A549 treated with DMSO at 1 μM for 4 hours (cell line): ENCODE results near the gene LY6G6C. TPM values are rescaled to one million over a fixed set of nuclear protein-coding genes. Genes with fewer than 3 reads are reported as not detected.

Experiments
- total RNA-seq: library from RNA; stranded (reverse); fragments of 200-300 nt; extraction: Qiagen RNA extraction; gene quantifications from 5 replicates; pipeline ENCODE4 v1.2.3, GENCODE V29; 2022; ENCODE audit warnings: low read depth

LY6G6C gene, protein sequence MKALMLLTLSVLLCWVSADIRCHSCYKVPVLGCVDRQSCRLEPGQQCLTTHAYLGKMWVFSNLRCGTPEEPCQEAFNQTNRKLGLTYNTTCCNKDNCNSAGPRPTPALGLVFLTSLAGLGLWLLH
- 0.12 to 0.20 TPM in 2 of 5 replicates, not detected in the others for total RNA-seq

GRCh38 chr6:31721351-31722020 lies at the start of gene LY6G6C:
Gene LY6G6C, minus strand, starts transcription at chr6:31721746. Its CDS starts 67 bp downstream, at chr6:31721679.

DNA sequence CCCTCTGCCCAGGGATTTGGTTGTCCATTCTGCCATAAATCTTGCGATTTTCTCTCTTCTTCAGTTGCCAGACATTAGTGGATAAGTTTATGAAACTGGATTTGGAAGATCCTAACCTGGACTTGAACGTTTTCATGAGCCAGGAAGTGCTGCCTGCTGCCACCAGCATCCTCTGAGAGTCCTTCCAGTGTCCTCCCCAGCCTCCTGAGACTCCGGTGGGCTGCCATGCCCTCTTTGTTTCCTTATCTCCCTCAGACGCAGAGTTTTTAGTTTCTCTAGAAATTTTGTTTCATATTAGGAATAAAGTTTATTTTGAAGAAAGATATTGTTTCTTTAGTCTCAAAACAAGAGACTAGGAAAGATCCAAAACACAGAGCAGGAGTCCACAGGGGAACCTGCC lies 40.8 kb upstream of the LY6G6C start, which contains the start of gene SAPCD1:
SAPCD1 (plus strand) TSS at position 301 of the 400 bp plus-strand sequence. CDS start 399 bp downstream, outside the sequence.

GRCh38 chr6:31739639-31740396 lies 18.3 kb upstream of the LY6G6C start, which contains the start of gene MSH5:
Gene MSH5, plus strand, starts transcription at chr6:31740005. Its CDS starts 462 bp downstream, at chr6:31740467.

GRCh38 chr6:31736021-31736767 lies 14.6 kb upstream of the LY6G6C start, which contains the start of gene CLIC1:
Gene CLIC1, minus strand, starts transcription at chr6:31736530. Its CDS starts 230 bp downstream, at chr6:31736300.

DNA sequence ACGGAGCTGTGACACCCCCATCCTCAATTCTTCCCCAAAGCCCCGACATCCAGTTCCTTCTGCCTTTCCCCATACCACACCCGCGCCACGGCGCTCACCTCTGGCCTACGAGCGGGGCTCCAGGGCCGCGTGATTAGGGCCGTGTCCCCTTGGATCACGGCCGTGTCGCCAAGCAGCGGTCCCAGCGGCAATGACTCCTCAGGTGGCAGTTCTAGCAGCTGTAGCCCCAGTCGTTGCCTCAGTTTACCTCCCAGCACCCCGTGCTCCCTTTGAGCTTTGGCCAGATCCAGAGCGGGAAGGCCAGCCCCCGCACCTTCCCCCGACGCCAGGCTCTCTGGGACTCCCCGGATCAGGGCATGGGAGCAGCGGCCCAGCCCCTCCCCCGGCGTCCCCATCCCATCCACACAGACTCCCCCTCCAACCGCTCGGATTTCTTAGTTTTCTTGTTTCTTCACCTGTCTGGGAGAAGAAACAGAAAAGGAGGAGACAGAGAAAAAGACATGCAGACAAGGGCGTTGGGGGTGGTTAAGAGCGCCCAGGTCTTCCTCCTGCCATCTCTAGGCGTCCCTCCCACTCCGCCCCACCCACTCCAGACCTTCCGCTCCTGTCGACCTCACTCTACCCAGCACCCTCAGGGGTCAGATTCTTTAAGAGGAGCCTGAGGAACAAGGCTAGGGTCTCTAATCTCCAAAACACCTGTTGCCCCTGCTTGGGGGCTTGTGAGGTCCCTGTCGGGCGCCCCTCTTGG lies 7.4 kb upstream of the LY6G6C start, which contains the start of gene DDAH2:
DDAH2 (minus strand) TSS at position 533 of the 748 bp plus-strand sequence; CDS start at position 395, 138 bp downstream.

GRCh38 chr6:31723245-31723979 lies 1.9 kb upstream of the LY6G6C start, which contains the start of gene MPIG6B:
Gene MPIG6B, plus strand, starts transcription at chr6:31723373. Its CDS starts 11 bp downstream, at chr6:31723384.

GRCh38 chr6:31715022-31715958 lies 6.3 kb downstream of the LY6G6C start, which contains the start of gene LY6G6D:
Gene LY6G6D, plus strand, starts transcription at chr6:31715348. Its CDS starts 8 bp downstream, at chr6:31715356.

GRCh38 chr6:31706599-31706998 lies 14.9 kb downstream of the LY6G6C start, which contains the start of gene LY6G6F:
Gene LY6G6F, plus strand, starts transcription at chr6:31706866. Its CDS starts 41 bp downstream, at chr6:31706907.

DNA sequence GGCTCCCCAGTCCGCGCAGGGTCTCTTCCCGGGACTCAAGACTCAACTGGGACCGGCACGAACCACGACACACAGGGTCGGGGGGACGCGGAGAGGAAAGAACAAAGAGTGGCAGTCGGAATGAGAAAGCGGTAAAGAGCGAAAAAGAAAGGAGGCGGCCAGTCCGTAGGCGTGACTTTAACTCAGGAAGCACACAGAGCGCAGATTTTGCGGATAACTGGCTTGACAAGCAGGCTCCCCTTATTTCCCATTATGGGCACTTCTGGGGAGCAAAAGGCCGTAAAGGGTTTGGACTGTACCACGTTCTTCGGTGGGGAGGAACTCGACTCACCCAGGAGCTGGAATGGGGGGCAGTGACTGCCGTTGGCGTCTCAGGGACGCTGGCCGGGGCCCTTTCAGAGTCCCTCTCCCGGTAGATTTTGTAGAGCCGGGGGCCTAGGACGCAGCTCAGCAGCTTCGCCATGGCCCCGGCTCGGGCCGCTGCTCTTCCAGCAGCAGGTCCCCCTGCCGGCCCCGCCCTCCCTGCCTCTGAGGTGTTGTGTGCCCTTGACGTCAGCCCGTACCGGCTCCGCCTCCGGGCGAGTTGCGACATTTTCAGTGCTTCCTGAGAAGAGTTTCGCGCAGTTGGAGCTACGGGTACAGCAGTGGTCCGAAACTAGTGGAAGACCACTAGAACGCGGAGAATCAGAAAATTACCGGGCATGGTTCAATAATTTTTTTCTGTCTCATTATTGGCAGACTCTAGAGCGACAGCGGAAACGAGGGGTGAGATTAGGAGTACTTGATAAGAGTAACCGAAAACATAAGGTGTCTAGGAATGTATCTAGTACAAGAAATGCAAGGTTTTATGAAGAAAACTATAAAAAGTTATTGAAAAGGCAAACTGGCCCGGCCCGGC lies 18.5 kb downstream of the LY6G6C start, which contains the start of gene ABHD16A:
ABHD16A (minus strand) TSS at position 506 of the 898 bp plus-strand sequence; CDS start at position 463, 43 bp downstream.

GRCh38 chr6:31680226-31681134 lies 41.1 kb downstream of the LY6G6C start, which contains the start of gene LY6G5C:
Gene LY6G5C, minus strand, starts transcription at chr6:31681067. Its CDS starts 694 bp downstream, at chr6:31680373.

GRCh38 chr6:31669676-31670075 lies 51.9 kb downstream of the LY6G6C start, which contains the start of gene LY6G5B:
Gene LY6G5B, plus strand, starts transcription at chr6:31669976. Its CDS starts 975 bp downstream, at chr6:31670951.

Other genes with a start within 250 kb of the LY6G6C start
- 7.6 to 9.0 TPM (median 8.6 TPM) in 5 replicates for gene MICB, start 223.6 kb downstream of the LY6G6C start, total RNA-seq
- not detected in 5 replicates for gene MCCD1, start 192.8 kb downstream of the LY6G6C start, total RNA-seq
- gene DDX39B, start 179.7 kb downstream of the LY6G6C start, total RNA-seq, result 352 to 407 TPM (median 386 TPM) in 5 replicates
- gene ATP6V1G2, start 175.1 kb downstream of the LY6G6C start, total RNA-seq, result 0.40 to 0.77 TPM (median 0.64 TPM) in 5 replicates
- gene NFKBIL1, start 174.1 kb downstream of the LY6G6C start, total RNA-seq, result 9.6 to 12.9 TPM (median 11.4 TPM) in 5 replicates
- gene LTA, start 149.5 kb downstream of the LY6G6C start, total RNA-seq, result 0.11 to 0.12 TPM in 2 of 5 replicates, not detected in the others
- 0.10 to 0.22 TPM (median 0.11 TPM) in 3 of 5 replicates, not detected in the others for gene TNF, start 146.2 kb downstream of the LY6G6C start, total RNA-seq
- 0.29 to 0.50 TPM (median 0.49 TPM) in 5 replicates for gene LTB, start 139.3 kb downstream of the LY6G6C start, total RNA-seq
- 0.20 to 0.26 TPM in 2 of 5 replicates, not detected in the others for gene LST1, start 135.5 kb downstream of the LY6G6C start, total RNA-seq
- not detected in 5 replicates for gene NCR3, start 128.7 kb downstream of the LY6G6C start, total RNA-seq
- not detected in 5 replicates for gene AIF1, start 106.5 kb downstream of the LY6G6C start, total RNA-seq
- 68.9 to 101 TPM (median 86.8 TPM) in 5 replicates for gene PRRC2A, start 101.0 kb downstream of the LY6G6C start, total RNA-seq
- 119 to 155 TPM (median 144 TPM) in 5 replicates for gene BAG6, start 69.1 kb downstream of the LY6G6C start, total RNA-seq
- gene APOM, start 65.9 kb downstream of the LY6G6C start, total RNA-seq, result 2.8 to 3.8 TPM (median 3.2 TPM) in 5 replicates
- gene C6orf47, start 61.0 kb downstream of the LY6G6C start, total RNA-seq, result 10.9 to 13.1 TPM (median 12.1 TPM) in 5 replicates
- 10.7 to 15.4 TPM (median 12.2 TPM) in 5 replicates for gene GPANK1, start 56.7 kb downstream of the LY6G6C start, total RNA-seq
- 165 to 176 TPM (median 167 TPM) in 5 replicates for gene CSNK2B, start 55.7 kb downstream of the LY6G6C start, total RNA-seq
- 3.6 to 5.8 TPM (median 5.1 TPM) in 5 replicates for gene LY6G5B, start 51.8 kb downstream of the LY6G6C start, total RNA-seq
- 0.95 to 2.0 TPM (median 1.3 TPM) in 5 replicates for gene LY6G5C, start 40.7 kb downstream of the LY6G6C start, total RNA-seq
- 16.1 to 20.1 TPM (median 17.9 TPM) in 5 replicates for gene ABHD16A, start 18.4 kb downstream of the LY6G6C start, total RNA-seq
- not detected in 5 replicates for gene LY6G6F, start 14.9 kb downstream of the LY6G6C start, total RNA-seq
- not detected in 5 replicates for gene LY6G6D, start 6.4 kb downstream of the LY6G6C start, total RNA-seq
- gene MPIG6B, start 1.6 kb upstream of the LY6G6C start, total RNA-seq, result not detected in 5 replicates
- 27.0 to 30.0 TPM (median 27.6 TPM) in 5 replicates for gene DDAH2, start 7.6 kb upstream of the LY6G6C start, total RNA-seq
- 490 to 521 TPM (median 507 TPM) in 5 replicates for gene CLIC1, start 14.8 kb upstream of the LY6G6C start, total RNA-seq
- gene MSH5, start 18.3 kb upstream of the LY6G6C start, total RNA-seq, result 10.7 to 16.8 TPM (median 15.8 TPM) in 5 replicates
- gene SAPCD1, start 40.9 kb upstream of the LY6G6C start, total RNA-seq, result 3.0 to 5.0 TPM (median 3.3 TPM) in 5 replicates
- 1.4 to 2.0 TPM (median 1.8 TPM) in 5 replicates for gene VWA7, start 55.6 kb upstream of the LY6G6C start, total RNA-seq
- gene VARS1, start 74.0 kb upstream of the LY6G6C start, total RNA-seq, result 52.7 to 64.9 TPM (median 59.0 TPM) in 5 replicates
- gene LSM2, start 85.2 kb upstream of the LY6G6C start, total RNA-seq, result 49.8 to 66.9 TPM (median 61.6 TPM) in 5 replicates
- 1.00 to 2.0 TPM (median 1.9 TPM) in 5 replicates for gene HSPA1L, start 93.5 kb upstream of the LY6G6C start, total RNA-seq
- gene HSPA1A, start 93.8 kb upstream of the LY6G6C start, total RNA-seq, result 134 to 436 TPM (median 349 TPM) in 5 replicates
- gene HSPA1B, start 106.0 kb upstream of the LY6G6C start, total RNA-seq, result 109 to 336 TPM (median 263 TPM) in 5 replicates
- 26.4 to 37.6 TPM (median 30.1 TPM) in 5 replicates for gene NEU1, start 141.1 kb upstream of the LY6G6C start, total RNA-seq
- gene SLC44A4, start 157.3 kb upstream of the LY6G6C start, total RNA-seq, result 0.05 to 0.36 TPM (median 0.15 TPM) in 3 of 5 replicates, not detected in the others
- 21.2 to 34.6 TPM (median 30.7 TPM) in 5 replicates for gene EHMT2, start 176.0 kb upstream of the LY6G6C start, total RNA-seq
- 3.5 to 5.5 TPM (median 4.8 TPM) in 5 replicates for gene ZBTB12, start 180.3 kb upstream of the LY6G6C start, total RNA-seq
- gene C2, start 206.0 kb upstream of the LY6G6C start, total RNA-seq, result 0.31 to 0.48 TPM (median 0.36 TPM) in 5 replicates
- gene CFB, start 224.3 kb upstream of the LY6G6C start, total RNA-seq, result 1.7 to 3.4 TPM (median 2.1 TPM) in 5 replicates
- gene NELFE, start 237.2 kb upstream of the LY6G6C start, total RNA-seq, result 74.0 to 87.1 TPM (median 79.5 TPM) in 5 replicates
- gene SKIC2, start 237.4 kb upstream of the LY6G6C start, total RNA-seq, result 22.6 to 27.8 TPM (median 24.2 TPM) in 5 replicates